ENCODE data around the gene NDE1.
"Not testable (repeated sequence)": the region's sequence is repeated elsewhere in the genome, so short reads cannot be mapped to it uniquely, and the experiment has no call there.

Gene NDE1

GRCh38 chr16:15647294-15648014, 2.6 kb upstream of the NDE1 start:
- H3K4me3 ChIP-seq (ENCODE audit: low read depth, low read length): no peak overlapping the region
- TF ChIP-seq, protein P1, sequence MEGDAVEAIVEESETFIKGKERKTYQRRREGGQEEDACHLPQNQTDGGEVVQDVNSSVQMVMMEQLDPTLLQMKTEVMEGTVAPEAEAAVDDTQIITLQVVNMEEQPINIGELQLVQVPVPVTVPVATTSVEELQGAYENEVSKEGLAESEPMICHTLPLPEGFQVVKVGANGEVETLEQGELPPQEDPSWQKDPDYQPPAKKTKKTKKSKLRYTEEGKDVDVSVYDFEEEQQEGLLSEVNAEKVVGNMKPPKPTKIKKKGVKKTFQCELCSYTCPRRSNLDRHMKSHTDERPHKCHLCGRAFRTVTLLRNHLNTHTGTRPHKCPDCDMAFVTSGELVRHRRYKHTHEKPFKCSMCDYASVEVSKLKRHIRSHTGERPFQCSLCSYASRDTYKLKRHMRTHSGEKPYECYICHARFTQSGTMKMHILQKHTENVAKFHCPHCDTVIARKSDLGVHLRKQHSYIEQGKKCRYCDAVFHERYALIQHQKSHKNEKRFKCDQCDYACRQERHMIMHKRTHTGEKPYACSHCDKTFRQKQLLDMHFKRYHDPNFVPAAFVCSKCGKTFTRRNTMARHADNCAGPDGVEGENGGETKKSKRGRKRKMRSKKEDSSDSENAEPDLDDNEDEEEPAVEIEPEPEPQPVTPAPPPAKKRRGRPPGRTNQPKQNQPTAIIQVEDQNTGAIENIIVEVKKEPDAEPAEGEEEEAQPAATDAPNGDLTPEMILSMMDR (IDR thresholded peaks at IDR 0.05; ENCODE audit: low read depth, low read length): no peak
- TF ChIP-seq MYC (IDR thresholded peaks at IDR 0.05; ENCODE audit: low read depth, low read length) (no peak), POLR2A (IDR thresholded peaks at IDR 0.05; ENCODE audit: extremely low read depth, insufficient read length) (no peak), MAX (IDR thresholded peaks at IDR 0.05; ENCODE audit: low read depth, low read length) (no peak)
- no peak for DNase-seq (ENCODE audit: low read depth)

DNA sequence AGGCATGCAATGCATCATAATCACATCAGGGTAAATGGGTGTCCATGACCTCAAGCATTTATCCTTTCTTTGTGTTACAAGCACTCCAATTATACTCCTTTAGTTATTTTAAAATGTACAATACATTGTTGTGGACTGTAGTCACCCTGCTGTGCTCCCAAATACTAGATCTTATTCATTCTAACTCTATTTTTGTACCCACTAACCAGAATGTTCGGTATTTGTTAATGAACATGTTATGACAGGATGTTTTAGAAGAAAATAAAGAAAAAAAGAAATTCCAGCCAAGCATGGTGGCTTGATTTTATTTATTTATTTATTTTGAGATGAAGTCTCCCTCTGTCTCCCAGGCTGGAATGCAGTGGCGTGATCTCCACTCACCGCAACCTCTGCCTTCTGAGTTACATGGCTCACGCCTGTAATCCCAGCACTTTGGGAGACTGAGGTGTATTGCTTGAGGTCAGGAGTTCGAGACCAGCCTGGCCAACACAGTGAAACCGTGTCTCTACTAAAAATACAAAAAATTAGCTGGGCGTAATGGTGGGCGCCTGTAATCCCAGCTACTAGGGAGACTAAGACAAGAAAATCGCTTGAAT, 1.8 kb upstream of the NDE1 start:
- no peak overlapping the region for H3K4me3 ChIP-seq (ENCODE audit: low read depth, low read length)
- no peak for TF ChIP-seq MYC (IDR thresholded peaks at IDR 0.05; ENCODE audit: low read depth, low read length)
- no peak for DNase-seq (ENCODE audit: low read depth)

DNA sequence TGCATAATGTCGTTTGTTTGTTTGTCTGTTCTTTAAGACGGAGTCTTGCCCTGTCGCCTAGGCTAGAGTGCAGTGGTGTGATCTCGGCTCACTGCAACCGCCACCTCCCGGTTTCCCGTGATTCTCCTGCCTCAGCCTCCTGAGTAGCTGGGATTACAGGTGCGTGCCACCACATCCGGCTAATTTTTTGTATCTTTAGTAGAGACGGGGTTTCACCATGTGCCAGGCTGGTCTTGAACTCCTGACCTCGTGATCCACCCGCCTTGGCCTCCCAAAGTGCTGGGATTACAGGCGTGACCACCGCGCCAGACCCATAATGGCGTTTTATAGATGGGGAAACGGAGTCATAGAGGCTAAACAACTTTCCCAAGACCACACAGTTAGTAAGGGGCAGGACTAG, 734 bp upstream of the NDE1 start:
- H3K4me3 ChIP-seq (ENCODE audit: low read depth, low read length): peak overlapping the region; percentile 55
- not testable (repeated sequence) for DNase-seq (ENCODE audit: low read depth)

GRCh38 chr16:15649727-15650018, 372 bp upstream of the NDE1 start:
- DNase-seq (ENCODE audit: low read depth): no peak
- no peak for TF ChIP-seq MAX (IDR thresholded peaks at IDR 0.05; ENCODE audit: low read depth, low read length)
- TF ChIP-seq MYC (IDR thresholded peaks at IDR 0.05; ENCODE audit: low read depth, low read length): peak; percentile 3; the same call in 1 of the 2 replicates
- TF ChIP-seq, protein P1 (IDR thresholded peaks at IDR 0.05; ENCODE audit: low read depth, low read length): no peak
- peak overlapping the region; percentile 55 for H3K4me3 ChIP-seq (ENCODE audit: low read depth, low read length)

GRCh38 chr16:15650698-15651171, 690 bp downstream of the NDE1 start:
- H3K4me3 ChIP-seq (ENCODE audit: low read depth, low read length): peak overlapping the region; percentile 78
- TF ChIP-seq POLR2A (IDR thresholded peaks at IDR 0.05; ENCODE audit: extremely low read depth, insufficient read length) (no peak), MAX (IDR thresholded peaks at IDR 0.05; ENCODE audit: low read depth, low read length) (no peak), MYC (IDR thresholded peaks at IDR 0.05; ENCODE audit: low read depth, low read length) (no peak)
- TF ChIP-seq, protein P1 (IDR thresholded peaks at IDR 0.05; ENCODE audit: low read depth, low read length): no peak
- peak; percentile 35 for DNase-seq (ENCODE audit: low read depth)

DNA sequence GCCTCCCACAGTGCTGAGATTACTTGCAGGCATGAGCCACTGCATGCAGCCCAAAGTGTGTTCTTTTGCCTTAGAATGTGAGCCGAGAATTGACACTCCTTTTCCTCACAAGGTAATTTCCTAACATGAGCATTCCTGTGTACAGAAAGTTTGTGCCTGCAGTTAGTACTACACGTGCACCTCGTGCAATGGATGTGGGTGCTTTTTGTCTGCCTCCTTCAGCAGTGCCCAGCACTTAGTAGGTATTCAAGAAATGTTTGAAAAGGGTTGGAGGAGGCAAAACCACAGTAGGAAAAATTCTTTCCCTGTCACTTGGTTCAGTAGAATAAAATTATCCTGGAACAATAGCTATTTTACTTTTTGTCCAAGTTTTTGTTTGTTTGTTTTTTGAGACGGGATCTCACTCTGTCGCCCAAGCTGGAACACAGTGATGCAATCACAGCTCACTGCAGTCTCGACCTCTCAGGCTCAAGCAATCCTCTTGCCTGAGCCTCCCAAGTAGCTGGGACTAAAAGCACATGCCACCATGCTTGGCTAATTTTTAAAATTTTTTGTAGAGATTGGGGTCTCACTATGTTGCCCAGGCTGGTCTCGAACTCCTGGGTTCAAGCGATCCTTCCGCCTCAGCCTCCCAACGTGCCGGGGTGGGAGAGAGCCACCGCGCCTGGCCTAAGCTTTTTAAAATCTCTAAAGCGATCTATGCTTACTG, 2.4 kb downstream of the NDE1 start:
- no peak for DNase-seq (ENCODE audit: low read depth)
- TF ChIP-seq, protein P1 (IDR thresholded peaks at IDR 0.05; ENCODE audit: low read depth, low read length): no peak
- TF ChIP-seq MYC (IDR thresholded peaks at IDR 0.05; ENCODE audit: low read depth, low read length): no peak
- TF ChIP-seq MAX (IDR thresholded peaks at IDR 0.05; ENCODE audit: low read depth, low read length): no peak
- TF ChIP-seq POLR2A (IDR thresholded peaks at IDR 0.05; ENCODE audit: extremely low read depth, insufficient read length): no peak
- H3K4me3 ChIP-seq (ENCODE audit: low read depth, low read length): no peak overlapping the region
